SK-N-SH (cell line): Measurements from ENCODE around the gene PGLYRP3. TPM values are rescaled to one million over a fixed set of nuclear protein-coding genes. Genes with fewer than 3 reads are reported as not detected.

ENCODE experiments used
- CTCF ChIA-PET: fragments of 300-600, 350-600 bp; formaldehyde crosslinking; extraction: SDS; loops from one replicate; lab custom pipeline; 2021; lab: Yijun Ruan, JAX
- POLR2A ChIA-PET: fragments of 350-600 bp; sonication (Branson Sonifier 250); formaldehyde crosslinking; extraction: SDS; loops from one replicate; lab custom pipeline; 2020; ENCODE audit warnings: antibody characterized with exemption, inconsistent platforms; lab: Yijun Ruan, JAX
- DNase-seq: peaks from one replicate; pipeline ENCODE4 v3.0.0; 2012
- H2AFZ ChIP-seq: fragments of 200-600 bp; sonication (generic); 2 replicates; pipeline ENCODE4 v1.8.1; 2016; ENCODE audit warnings: antibody characterized with exemption, mild to moderate bottlenecking, low read depth
- H3F3A ChIP-seq: fragments of 200-600 bp; sonication (generic); replicated peaks from 2 replicates; pipeline ENCODE3; 2016; ENCODE audit warnings: antibody characterized with exemption, mild to moderate bottlenecking; ENCODE audit not compliant: insufficient read depth
- H3K27ac ChIP-seq, 2 experiments: fragments of 200-500 bp in 1 of 2; fragments of 200-600 bp in 1 of 2; sonication (Bioruptor generic) in 1 of 2; sonication (generic), shearing (Covaris generic) in 1 of 2; 2 replicates each; pipeline versions ENCODE4 v1.5.1 to v1.6.1; 2014 to 2016; ENCODE audit warnings: low read depth in 2 of 2, inconsistent platforms in 1 of 2, low read length in 1 of 2, mild to moderate bottlenecking in 1 of 2, mixed read lengths in 1 of 2
- H3K27me3 ChIP-seq: fragments of 200-600 bp; sonication (generic), shearing (Covaris generic); 2 replicates; pipeline ENCODE4 v1.6.1; 2016; ENCODE audit warnings: mixed run types; ENCODE audit not compliant: insufficient read depth
- H3K36me3 ChIP-seq, 2 experiments: fragments of 200-500 bp in 1 of 2; fragments of 200-600 bp in 1 of 2; sonication (Bioruptor generic) in 1 of 2; sonication (generic) in 1 of 2; replicated peaks in 1 of 2; 2 replicates each; pipeline versions ENCODE3 to v1.5.1; 2014 to 2016; ENCODE audit warnings: low read length in 1 of 2, mild to moderate bottlenecking in 1 of 2; ENCODE audit not compliant: insufficient read depth in 2 of 2, control insufficient read depth in 1 of 2
- H3K4me1 ChIP-seq, 2 experiments: fragments of 200-500 bp in 1 of 2; fragments of 200-600 bp in 1 of 2; sonication (Bioruptor generic) in 1 of 2; sonication (generic), shearing (Covaris generic) in 1 of 2; 2 replicates each; pipeline versions ENCODE4 v1.5.1 to v1.6.1; 2014 to 2016; ENCODE audit warnings: low read depth in 1 of 2, low read length in 1 of 2, mixed run types in 1 of 2; ENCODE audit not compliant: insufficient read depth in 2 of 2, control insufficient read depth in 1 of 2
- H3K4me2 ChIP-seq: fragments of 200-600 bp; sonication (generic), shearing (Covaris generic); 2 replicates; pipeline ENCODE4 v1.6.1; 2017; ENCODE audit warnings: mixed run types
- H3K4me3 ChIP-seq, 2 experiments: fragments of 200-500 bp in 1 of 2; fragments of 200-600 bp in 1 of 2; sonication (Bioruptor generic) in 1 of 2; sonication (generic), shearing (Covaris generic) in 1 of 2; 2 replicates each; pipeline versions ENCODE4 v1.5.1 to v1.8.1; 2014 to 2016; ENCODE audit warnings: low read depth in 2 of 2, inconsistent platforms in 1 of 2, low read length in 1 of 2, mild to moderate bottlenecking in 1 of 2, mixed read lengths in 1 of 2, moderate library complexity in 1 of 2
- H3K79me2 ChIP-seq: fragments of 200-600 bp; sonication (generic); 2 replicates; pipeline ENCODE4 v1.8.1; 2017; ENCODE audit warnings: mild to moderate bottlenecking; ENCODE audit not compliant: insufficient read depth
- H3K9ac ChIP-seq: fragments of 200-600 bp; sonication (generic); 2 replicates; pipeline ENCODE4 v1.6.1; 2017; ENCODE audit warnings: mixed run types
- H3K9me2 ChIP-seq: fragments of 200-600 bp; sonication (generic); 2 replicates; pipeline ENCODE4 v1.6.1; 2017; ENCODE audit warnings: mixed run types
- H3K9me3 ChIP-seq: fragments of 200-600 bp; sonication (generic); 2 replicates; pipeline ENCODE4 v1.6.1; 2017; ENCODE audit warnings: mixed run types, mild to moderate bottlenecking, moderate library complexity
- H4K20me1 ChIP-seq: fragments of 200-600 bp; sonication (generic); 2 replicates; pipeline ENCODE4 v1.6.1; 2017; ENCODE audit warnings: mild to moderate bottlenecking, mixed run types; ENCODE audit not compliant: insufficient read depth
- CHD2 ChIP-seq: fragments of 150-350 bp; IDR thresholded peaks from 2 replicates; pipeline ENCODE4 v1.6.1; 2018; ENCODE audit warnings: low read length; ENCODE audit not compliant: partially characterized antibody
- FOXJ3 ChIP-seq: sonication (generic); formaldehyde crosslinking; IDR thresholded peaks from 2 replicates; pipeline ENCODE4 v1.5.1; 2020; ENCODE audit warnings: mild to moderate bottlenecking, missing genetic modification reagents
- MAX ChIP-seq: IDR thresholded peaks from 2 replicates; pipeline ENCODE4 v1.4.0; 2012; ENCODE audit warnings: low read depth
- MEF2A ChIP-seq: IDR thresholded peaks from 2 replicates; pipeline ENCODE4 v1.4.0; 2012; ENCODE audit warnings: low read depth, borderline replicate concordance
- MXI1 ChIP-seq: IDR thresholded peaks from 2 replicates; pipeline ENCODE4 v1.6.1; 2012; ENCODE audit warnings: mild to moderate bottlenecking, low read depth, low read length, improper control_type of control experiment
- NRF1 ChIP-seq: IDR thresholded peaks from 2 replicates; pipeline ENCODE4 v1.6.1; 2012; ENCODE audit warnings: low read depth, mild to moderate bottlenecking, low read length
- PBX3 ChIP-seq: IDR thresholded peaks from 2 replicates; pipeline ENCODE4; 2012
- POLR2AphosphoS5 ChIP-seq: IDR thresholded peaks from 2 replicates; pipeline ENCODE4 v1.6.1; 2012; ENCODE audit warnings: low read depth, low read length
- RAD21 ChIP-seq: IDR thresholded peaks from 2 replicates; pipeline ENCODE4 v1.6.1; 2012; ENCODE audit warnings: mild to moderate bottlenecking, low read length
- RCOR1 ChIP-seq: fragments of 150-350 bp; IDR thresholded peaks from 2 replicates; pipeline ENCODE4 v1.6.1; 2017; ENCODE audit warnings: antibody characterized with exemption, low read length
- RFX5 ChIP-seq: IDR thresholded peaks from 2 replicates; pipeline ENCODE4 v1.6.1; 2012; ENCODE audit warnings: mild to moderate bottlenecking, improper control_type of control experiment, low read length
- SMC3 ChIP-seq: IDR thresholded peaks from 2 replicates; pipeline ENCODE4 v1.6.1; 2012; ENCODE audit warnings: low read depth, low read length, improper control_type of control experiment
- TAF1 ChIP-seq: IDR thresholded peaks from 2 replicates; pipeline ENCODE4 v1.6.1; 2012; ENCODE audit warnings: low read depth, mild to moderate bottlenecking, low read length, moderate library complexity, borderline replicate concordance
- TEAD4 ChIP-seq: IDR thresholded peaks from 2 replicates; pipeline ENCODE4 v1.4.0; 2012; ENCODE audit warnings: mild to moderate bottlenecking, borderline replicate concordance; ENCODE audit not compliant: insufficient read depth
- USF2 ChIP-seq: fragments of 150-350 bp; IDR thresholded peaks from 2 replicates; pipeline ENCODE4 v1.6.1; 2017; ENCODE audit warnings: antibody characterized with exemption, low read length, low read depth, borderline replicate concordance
- YY1 ChIP-seq: IDR thresholded peaks from 2 replicates; pipeline ENCODE4 v1.4.0; 2012; ENCODE audit warnings: low read depth, mild to moderate bottlenecking
- ZBTB33 ChIP-seq: IDR thresholded peaks from 2 replicates; pipeline ENCODE4 v1.4.0; 2012; ENCODE audit warnings: low read depth, borderline replicate concordance
- WGBS: methylation state at CpG from one replicate; pipeline ENCODE4 v1.1.6; 2017; ENCODE audit warnings: low lambda C conversion rate; 5-methylcytosine and 5-hydroxymethylcytosine counted together
- polyA plus RNA-seq, 3 experiments: library from polyadenylated mRNA; depleted of rRNA; stranded (reverse); fragments of >200 nt; gene quantifications; 2 replicates each; pipeline ENCODE4 v1.2.3, GENCODE V29; 2012
- TF ChIP-seq, protein P1 (sequence below): fragments of 200-600 bp; sonication (generic); IDR thresholded peaks from 2 replicates; pipeline ENCODE4 v1.6.1; 2017; ENCODE audit warnings: antibody characterized with exemption, mild to moderate bottlenecking, moderate library complexity

Gene PGLYRP3
- polyA plus RNA-seq, 1 of the 3 experiments (the other 2 are of a cell fraction): not detected

- POLR2A ChIA-PET: no interaction called here
- no peak for DNase-seq
- WGBS: 15% methylated on average over 6 of the region's 6 CpGs
- H3K4me1 ChIP-seq: no peaks in the 10 kb centered on the region
- H2AFZ ChIP-seq: no peak overlapping the region
- H3K9me2 ChIP-seq: no peaks in the 10 kb centered on the region
- no peaks in the 10 kb centered on the region for H4K20me1 ChIP-seq
- H3K9ac ChIP-seq: no peak overlapping the region
- H3K36me3 ChIP-seq: no peaks in the 10 kb centered on the region
- TF ChIP-seq YY1 (no peak), CHD2 (no peak), RAD21 (no peak), MEF2A (no peak), TAF1 (no peak), MXI1 (no peak), POLR2AphosphoS5 (no peak), FOXJ3 (CRISPR knock-in tag) (no peak), RCOR1 (no peak), NRF1 (no peak), USF2 (no peak), MAX (no peak), RFX5 (no peak), ZBTB33 (no peak), SMC3 (no peak), PBX3 (no peak), TEAD4 (no peak)
- TF ChIP-seq, protein P1, sequence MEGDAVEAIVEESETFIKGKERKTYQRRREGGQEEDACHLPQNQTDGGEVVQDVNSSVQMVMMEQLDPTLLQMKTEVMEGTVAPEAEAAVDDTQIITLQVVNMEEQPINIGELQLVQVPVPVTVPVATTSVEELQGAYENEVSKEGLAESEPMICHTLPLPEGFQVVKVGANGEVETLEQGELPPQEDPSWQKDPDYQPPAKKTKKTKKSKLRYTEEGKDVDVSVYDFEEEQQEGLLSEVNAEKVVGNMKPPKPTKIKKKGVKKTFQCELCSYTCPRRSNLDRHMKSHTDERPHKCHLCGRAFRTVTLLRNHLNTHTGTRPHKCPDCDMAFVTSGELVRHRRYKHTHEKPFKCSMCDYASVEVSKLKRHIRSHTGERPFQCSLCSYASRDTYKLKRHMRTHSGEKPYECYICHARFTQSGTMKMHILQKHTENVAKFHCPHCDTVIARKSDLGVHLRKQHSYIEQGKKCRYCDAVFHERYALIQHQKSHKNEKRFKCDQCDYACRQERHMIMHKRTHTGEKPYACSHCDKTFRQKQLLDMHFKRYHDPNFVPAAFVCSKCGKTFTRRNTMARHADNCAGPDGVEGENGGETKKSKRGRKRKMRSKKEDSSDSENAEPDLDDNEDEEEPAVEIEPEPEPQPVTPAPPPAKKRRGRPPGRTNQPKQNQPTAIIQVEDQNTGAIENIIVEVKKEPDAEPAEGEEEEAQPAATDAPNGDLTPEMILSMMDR: no peak
- TF ChIP-seq, all 33 proteins: peak for 0
- no peaks in the 10 kb centered on the region for H3K79me2 ChIP-seq
- no peaks in the 10 kb centered on the region for H3K9me3 ChIP-seq
- H3K27ac ChIP-seq: no peak overlapping the region
- no peaks in the 10 kb centered on the region for H3F3A ChIP-seq
- no peak overlapping the region for H3K4me3 ChIP-seq
- CTCF ChIA-PET: no interaction called here
- no peak overlapping the region for H3K4me2 ChIP-seq
- peaks cover 10% of the 10 kb centered on the region; the same call in 1 of the 2 replicates for H3K27me3 ChIP-seq
Observed at GRCh38 chr1:153339802-153340201, 27.1 kb upstream of the PGLYRP3 start.
